Measurements from ENCODE around the gene CXorf49B.
"Not testable (repeated sequence)": the region's sequence is repeated elsewhere in the genome, so short reads cannot be mapped to it uniquely, and the experiment has no call there.

CXorf49B gene

DNA sequence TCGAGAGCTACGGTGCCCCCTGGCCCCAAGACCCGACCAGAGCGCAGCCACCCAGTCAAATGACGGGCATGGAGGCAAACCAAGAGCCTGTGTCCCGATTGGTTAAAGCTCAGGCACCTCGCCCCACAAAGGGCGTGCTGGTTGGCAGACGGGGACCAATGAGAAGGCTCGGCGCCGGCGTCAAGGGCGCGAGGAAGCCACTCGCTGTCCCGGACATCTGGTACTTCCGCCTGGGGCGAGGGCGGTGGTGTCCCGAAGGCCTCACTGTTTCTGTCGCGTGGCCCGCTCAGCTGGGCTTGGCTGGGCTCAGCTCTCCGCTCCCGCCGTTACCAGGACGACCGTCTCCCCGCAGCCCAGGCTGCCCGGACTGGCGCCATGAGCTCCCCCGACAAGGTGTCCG, at the start of gene CXorf49B:
TSS of gene CXorf49B (plus strand) at position 301 of the 400 bp plus-strand sequence. CDS start at position 376, 75 bp downstream.
- DNase-seq: not testable (repeated sequence)

DNA sequence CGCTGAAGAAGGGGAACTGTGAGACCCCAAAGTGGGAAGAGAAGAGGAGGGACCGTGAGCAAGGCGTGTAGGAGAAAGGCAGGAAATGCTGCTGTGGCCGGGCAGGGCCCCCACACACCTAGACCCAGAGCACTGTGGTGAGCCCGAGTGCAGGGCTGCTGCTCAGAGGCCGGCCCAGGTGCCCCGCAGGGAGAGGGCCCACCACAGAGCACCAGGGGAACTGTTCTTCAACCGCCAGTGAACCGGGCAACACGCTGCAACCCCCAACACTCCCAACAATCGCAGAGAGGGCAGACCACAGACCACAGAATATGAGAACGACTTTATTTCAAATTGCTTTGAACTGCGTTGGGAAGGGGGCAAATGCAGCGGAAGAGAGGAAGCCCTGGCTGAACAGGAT, 49.1 kb upstream of the CXorf49B start:
- not testable (repeated sequence) for DNase-seq

DNA sequence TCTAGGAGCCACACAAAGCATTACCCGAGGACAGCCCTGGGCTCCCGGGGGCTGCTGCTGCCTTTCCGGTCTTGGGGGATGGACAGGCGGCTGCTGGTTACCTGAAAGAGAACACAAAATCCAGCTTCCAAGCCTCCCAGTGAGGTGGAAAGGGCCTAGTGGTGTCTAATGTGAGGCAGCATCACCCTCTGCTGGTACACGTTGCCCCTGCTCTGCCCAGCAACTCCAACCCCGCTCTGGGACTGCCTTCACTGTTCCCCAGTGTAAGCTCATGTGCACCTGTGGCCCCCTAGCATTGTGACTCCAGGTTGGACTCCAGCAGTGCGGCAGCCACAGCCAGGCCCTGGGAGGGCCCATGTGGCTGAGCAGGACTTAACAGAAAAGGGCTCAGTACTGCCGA, 47.6 kb upstream of the CXorf49B start:
- not testable (repeated sequence) for DNase-seq

DNA sequence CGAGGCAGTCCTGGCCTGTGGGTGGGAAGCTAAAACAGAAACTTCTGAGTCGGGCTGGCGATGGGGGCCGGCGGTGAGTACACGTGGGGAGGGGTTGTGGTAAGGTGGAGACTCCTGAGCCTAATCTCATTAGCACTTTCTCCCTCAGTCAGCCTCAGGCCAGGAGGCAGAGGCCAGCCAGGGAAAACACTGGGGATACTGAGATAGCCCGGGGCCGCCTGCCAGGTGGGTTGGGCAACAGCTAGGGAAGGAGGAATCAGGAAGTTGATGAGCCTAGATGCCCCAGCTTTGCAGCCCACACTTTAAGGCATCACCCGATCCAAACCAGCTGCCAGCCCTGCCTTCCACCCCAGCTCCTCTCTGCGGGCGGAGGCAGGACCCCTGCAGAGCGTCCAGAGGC, 46.8 kb upstream of the CXorf49B start:
- not testable (repeated sequence) for DNase-seq

DNA sequence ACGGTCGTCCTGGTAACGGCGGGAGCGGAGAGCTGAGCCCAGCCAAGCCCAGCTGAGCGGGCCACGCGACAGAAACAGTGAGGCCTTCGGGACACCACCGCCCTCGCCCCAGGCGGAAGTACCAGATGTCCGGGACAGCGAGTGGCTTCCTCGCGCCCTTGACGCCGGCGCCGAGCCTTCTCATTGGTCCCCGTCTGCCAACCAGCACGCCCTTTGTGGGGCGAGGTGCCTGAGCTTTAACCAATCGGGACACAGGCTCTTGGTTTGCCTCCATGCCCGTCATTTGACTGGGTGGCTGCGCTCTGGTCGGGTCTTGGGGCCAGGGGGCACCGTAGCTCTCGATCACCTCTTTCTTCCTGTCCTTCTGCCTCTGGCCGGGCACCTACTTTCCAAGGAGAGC, 45.0 kb upstream of the CXorf49B start, which contains the start of gene CXorf49:
TSS of gene CXorf49 (minus strand) at position 101 of the 400 bp plus-strand sequence. CDS start 134 bp downstream, outside the sequence.
- not testable (repeated sequence) for DNase-seq

DNA sequence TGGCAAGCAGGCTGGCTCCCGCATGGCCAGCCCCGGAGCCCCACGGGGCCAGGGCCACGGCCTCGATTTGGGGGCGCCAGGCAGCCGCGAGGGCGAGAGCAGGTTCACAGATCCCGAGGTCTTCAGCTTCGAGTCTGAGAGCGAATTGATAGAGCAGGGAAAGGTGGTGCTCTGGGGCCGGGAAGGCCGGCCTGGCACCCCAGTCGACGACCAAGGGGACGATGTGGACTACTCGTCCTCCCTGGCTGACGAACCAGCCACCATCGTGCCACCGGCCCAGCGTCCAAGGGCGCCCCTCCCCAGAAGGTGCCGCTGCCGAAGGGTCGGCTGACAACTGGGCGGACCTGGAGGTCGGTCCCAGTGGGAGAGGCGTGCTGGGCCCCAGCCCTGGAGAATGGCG, 44.0 kb upstream of the CXorf49B start:
- DNase-seq: not testable (repeated sequence)

DNA sequence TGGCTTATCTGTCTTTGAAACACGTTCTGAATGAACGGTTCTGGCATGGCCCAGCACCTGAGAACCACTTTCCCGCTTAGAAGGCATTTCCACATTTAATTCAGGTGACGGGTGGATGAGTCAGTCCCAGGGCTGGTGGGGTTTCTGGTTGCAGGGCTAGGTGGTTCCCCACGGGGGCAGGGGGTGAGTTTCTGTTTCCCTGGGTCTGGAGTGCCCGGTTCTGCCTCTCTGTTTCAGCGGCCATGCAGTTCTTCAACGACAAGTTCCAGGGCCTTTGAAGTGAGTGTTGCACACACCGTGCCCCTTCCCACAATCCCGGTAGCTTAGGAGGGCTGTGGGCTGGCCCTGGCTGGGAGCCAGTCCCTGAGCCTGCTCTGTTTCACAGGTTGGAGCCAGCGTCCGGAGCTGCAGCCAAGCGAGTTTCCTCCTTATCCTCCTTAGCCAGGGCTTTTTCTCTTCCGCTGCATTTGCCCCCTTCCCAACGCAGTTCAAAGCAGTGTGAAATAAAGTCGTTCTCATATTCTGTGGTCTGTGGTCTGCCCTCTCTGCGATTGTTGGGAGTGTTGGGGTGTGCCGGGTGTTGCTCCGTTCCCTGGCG, 42.8 kb upstream of the CXorf49B start:
- DNase-seq: not testable (repeated sequence)

DNA sequence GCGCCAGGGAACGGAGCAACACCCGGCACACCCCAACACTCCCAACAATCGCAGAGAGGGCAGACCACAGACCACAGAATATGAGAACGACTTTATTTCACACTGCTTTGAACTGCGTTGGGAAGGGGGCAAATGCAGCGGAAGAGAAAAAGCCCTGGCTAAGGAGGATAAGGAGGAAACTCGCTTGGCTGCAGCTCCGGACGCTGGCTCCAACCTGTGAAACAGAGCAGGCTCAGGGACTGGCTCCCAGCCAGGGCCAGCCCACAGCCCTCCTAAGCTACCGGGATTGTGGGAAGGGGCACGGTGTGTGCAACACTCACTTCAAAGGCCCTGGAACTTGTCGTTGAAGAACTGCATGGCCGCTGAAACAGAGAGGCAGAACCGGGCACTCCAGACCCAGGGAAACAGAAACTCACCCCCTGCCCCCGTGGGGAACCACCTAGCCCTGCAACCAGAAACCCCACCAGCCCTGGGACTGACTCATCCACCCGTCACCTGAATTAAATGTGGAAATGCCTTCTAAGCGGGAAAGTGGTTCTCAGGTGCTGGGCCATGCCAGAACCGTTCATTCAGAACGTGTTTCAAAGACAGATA, 2.4 kb upstream of the CXorf49B start:
- not testable (repeated sequence) for DNase-seq

DNA sequence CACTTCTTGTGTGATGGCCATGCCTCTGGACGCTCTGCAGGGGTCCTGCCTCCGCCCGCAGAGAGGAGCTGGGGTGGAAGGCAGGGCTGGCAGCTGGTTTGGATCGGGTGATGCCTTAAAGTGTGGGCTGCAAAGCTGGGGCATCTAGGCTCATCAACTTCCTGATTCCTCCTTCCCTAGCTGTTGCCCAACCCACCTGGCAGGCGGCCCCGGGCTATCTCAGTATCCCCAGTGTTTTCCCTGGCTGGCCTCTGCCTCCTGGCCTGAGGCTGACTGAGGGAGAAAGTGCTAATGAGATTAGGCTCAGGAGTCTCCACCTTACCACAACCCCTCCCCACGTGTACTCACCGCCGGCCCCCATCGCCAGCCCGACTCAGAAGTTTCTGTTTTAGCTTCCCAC, 1.7 kb downstream of the CXorf49B start:
- not testable (repeated sequence) for DNase-seq

DNA sequence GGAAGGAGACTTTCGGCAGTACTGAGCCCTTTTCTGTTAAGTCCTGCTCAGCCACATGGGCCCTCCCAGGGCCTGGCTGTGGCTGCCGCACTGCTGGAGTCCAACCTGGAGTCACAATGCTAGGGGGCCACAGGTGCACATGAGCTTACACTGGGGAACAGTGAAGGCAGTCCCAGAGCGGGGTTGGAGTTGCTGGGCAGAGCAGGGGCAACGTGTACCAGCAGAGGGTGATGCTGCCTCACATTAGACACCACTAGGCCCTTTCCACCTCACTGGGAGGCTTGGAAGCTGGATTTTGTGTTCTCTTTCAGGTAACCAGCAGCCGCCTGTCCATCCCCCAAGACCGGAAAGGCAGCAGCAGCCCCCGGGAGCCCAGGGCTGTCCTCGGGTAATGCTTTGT, 2.5 kb downstream of the CXorf49B start:
- DNase-seq: not testable (repeated sequence)

DNA sequence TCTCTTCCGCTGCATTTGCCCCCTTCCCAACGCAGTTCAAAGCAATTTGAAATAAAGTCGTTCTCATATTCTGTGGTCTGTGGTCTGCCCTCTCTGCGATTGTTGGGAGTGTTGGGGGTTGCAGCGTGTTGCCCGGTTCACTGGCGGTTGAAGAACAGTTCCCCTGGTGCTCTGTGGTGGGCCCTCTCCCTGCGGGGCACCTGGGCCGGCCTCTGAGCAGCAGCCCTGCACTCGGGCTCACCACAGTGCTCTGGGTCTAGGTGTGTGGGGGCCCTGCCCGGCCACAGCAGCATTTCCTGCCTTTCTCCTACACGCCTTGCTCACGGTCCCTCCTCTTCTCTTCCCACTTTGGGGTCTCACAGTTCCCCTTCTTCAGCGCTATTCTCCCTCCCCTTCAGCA, 4.0 kb downstream of the CXorf49B start:
- DNase-seq: not testable (repeated sequence)

DNA sequence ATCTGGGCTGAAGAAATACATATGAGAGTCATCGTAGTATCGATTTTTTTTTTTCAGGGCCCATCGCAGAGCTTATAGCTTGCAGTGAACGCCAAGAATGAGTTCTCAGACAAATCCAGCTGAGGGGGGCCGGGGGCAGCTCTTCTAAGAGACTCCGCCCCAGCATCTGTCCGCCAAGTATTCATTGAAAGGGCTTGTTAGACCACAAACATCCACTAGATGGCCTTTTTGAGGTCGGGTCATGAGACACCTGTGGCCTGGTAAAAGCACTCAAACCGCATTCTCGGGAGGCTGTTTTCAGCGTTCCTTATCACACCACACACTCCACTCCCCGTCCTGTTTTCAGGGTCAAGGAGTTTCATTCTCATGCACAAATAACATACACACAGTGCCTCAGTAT, 15.2 kb downstream of the CXorf49B start:
- not testable (repeated sequence) for DNase-seq

DNA sequence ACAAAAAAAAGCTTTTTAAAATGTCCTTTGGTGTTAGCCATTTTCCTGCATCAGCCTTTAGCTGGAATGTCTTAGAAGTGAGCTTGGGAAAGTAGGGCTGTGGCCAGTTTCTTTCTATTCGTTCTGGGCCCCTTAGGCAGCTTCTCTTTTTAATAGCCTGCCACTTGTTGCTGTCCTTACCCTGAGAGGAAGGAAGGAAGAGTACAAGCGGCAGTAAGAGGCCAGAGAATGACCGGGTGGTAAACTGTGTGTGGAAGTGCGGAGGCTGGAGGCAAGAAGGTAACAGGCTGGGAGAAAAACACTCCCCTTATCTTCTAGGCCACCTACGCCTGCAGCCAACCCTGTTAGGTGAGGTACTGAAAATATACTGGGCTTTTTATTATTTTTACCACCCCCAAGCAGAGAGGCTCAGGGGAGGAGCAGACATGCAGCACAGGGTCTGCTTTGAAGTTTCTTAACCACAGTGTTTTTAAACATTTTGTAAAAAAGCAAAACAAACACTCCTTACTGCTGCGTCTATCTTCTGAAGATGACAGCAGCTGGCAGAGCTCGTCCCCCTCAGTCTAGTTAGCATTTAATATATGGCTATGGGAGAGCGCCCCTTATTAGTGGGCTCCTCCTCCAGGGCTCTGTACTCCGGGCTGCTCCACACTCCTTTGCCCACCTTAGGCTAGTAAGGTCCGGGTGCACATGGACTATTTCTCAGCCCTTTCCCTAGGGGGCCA, 19.2 kb downstream of the CXorf49B start:
- DNase-seq: not testable (repeated sequence)

DNA sequence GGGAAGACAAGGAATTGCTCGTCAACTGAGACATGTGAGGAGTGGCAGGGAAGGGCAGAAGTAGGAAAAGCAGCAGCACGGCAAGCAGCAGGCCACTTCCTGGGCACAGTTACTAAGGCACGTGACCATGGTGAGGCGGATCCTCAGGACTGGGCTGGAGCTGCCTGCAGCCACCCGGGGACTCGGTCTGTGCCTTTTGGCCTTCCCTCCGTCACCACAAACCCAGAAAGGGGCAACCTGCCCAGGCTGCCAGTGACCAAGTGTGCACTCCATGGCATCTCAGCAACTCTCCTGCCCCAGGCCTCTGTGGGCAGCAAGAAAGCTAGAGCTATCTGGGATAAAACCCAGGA, 19.8 kb downstream of the CXorf49B start:
- not testable (repeated sequence) for DNase-seq

DNA sequence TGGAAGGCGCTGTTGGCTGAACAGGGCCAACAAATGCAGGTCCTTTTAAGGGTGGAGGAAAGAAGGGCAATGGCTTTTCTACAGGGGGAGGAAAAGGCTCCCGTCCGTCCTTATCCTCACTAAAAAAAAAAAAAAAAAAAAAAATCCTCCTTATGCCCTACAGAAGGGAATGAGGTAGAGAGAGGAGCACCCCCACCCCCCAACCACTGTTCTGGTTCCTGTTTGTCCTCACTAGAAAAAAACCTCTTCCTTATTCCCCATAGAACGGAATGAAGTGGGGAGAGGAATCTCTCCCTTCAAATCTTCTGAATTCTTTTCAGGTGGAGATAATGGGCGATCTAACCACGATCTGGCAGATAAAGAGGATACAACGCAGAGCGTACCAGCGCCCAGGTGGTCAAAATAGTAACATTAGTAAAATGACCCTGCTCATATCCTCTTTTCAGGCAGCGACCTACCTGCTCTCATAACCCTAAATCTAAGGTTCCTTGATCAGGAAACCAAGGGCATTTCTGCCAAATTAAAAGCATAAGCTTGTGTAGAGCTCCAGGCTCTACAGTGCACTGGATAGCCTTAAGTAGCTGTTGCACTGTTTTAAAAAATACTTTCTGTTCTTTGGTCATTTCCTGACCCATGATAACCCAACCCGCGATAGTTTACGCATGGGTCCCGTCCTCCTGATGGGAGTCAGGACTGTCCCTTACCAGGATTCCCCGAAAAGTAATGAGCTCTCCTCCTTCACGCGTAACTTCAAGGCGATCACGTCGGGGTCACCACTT, 20.6 kb downstream of the CXorf49B start:
- not testable (repeated sequence) for DNase-seq

DNA sequence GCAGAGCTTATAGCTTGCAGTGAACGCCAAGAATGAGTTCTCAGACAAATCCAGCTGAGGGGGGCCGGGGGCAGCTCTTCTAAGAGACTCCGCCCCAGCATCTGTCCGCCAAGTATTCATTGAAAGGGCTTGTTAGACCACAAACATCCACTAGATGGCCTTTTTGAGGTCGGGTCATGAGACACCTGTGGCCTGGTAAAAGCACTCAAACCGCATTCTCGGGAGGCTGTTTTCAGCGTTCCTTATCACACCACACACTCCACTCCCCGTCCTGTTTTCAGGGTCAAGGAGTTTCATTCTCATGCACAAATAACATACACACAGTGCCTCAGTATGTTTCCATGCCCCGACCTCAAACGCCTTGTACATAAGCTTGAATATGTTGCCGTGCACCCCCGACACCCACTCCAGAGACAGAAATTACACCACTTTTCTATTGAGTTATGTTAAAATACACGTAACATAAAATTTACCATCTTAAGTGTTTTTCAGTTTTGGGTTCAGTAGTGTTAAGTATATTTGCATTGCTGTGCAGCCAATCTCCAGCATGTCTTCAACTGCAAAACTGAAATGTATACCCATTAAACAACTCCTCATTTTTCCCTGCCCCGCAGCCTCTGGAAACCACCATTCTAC, 21.3 kb downstream of the CXorf49B start:
- DNase-seq: not testable (repeated sequence)

DNA sequence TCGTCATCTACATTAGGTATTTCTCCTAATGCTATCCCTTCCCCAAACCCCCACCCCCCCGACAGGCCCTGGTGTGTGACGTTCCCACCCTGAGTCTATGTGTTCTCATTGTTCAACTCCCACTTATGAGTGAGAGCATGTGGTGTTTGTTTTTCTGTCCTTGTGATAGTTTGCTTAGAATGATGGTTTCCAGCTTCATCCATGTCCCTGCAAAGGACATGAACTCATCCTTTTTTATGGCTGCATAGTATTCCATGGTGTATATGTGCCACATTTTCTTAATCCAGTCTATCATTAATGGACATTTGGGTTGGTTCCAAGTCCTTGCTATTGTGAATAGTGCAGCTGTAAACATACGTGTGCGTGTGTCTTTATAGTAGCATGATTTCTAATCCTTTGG, 43.3 kb downstream of the CXorf49B start:
- DNase-seq: not testable (repeated sequence)

DNA sequence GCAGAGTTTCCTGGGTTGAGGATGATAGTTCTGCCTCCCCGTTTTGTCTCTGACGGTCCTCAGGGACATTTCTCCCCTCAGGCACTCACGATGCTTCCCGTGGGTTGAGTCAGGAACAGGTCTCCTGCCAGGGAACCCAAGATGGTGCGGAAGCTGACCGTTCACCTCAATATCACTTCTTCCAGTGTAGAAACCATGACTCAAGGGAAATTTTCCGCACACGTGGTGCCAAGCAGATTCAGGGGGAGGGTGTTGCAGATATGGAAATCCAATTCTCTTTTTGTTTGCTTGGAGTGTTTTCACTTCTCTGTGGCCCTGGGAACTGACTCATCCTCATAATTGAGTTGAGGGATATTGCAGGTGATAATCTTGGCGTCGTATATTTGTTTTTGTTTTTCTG, 46.7 kb downstream of the CXorf49B start:
- no peak for DNase-seq

DNA sequence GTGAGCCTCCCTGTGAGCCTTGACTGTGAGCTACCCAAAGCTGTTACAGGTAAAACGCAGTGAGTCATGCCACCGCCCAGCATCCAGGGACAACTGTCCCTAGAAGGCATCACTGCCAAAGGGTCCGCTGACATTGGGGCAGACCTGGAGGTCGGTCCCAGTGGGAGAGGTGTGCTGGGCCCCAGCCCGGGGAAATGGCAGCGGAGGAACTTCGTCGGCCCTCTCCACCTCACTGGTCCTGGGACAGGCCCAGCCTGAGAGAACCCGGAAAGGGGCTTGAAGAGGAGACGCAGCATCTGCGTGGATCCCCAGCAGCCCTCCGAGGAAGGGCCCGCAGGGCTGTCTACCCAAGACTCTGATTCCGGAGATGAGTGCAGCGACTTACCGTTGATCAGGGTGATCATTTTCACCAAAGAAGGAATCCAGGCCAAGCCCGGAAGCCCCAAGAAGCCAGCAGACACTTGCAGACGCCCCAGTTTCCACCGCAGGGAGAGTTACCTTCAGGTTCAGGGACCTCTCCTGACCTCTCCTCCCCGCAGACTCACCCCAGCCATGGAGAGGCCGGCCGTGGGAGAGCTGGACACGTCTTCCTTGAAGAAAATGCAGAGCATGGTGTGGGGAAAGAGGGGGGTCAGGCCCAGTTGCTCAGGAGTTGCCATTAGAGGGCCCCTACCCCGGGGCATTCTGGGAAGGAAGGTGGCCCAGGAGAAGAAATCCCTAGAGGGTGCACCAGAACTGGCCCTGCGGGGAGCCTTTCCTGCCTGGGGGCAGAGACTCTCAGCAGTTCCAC, 51.2 kb downstream of the CXorf49B start:
- no peak for DNase-seq

DNA sequence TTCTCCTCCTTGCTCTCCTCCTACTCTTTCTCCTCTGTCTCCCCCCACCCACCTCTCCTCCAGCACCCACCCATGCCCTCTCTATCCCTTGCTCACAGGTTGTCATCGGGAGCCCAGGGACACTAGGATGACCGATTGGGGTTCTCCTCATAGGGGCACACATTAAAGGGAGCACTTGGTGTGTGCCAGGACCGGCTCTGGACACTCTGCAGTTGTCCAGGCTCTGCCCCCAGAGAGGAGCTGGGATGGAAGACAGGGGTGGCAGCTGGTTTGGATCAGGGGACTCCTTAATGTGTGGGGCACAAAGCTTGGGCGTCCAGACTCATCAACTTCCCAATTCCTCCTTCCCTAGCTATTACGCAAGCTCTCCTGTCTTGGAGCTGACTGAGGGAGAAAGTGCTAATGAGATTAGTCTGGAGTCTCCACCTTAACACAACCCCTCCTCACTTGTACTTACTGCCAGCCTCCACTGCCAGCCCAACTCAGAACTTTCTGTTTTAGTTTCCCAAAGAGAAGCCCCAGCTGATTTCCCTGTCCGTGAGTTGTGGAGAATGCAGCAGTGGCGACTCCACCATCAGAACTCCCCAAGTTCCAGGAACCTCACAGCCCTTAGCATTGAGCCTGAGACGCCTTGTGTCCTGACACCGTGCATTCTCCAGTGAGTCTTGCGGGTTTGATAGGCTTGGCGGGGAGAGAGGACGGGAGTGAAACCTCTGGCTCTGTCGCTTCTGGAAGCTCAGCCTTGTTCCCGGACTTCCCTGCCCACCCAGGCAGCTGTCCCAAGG, 52.2 kb downstream of the CXorf49B start:
- DNase-seq: no peak

DNA sequence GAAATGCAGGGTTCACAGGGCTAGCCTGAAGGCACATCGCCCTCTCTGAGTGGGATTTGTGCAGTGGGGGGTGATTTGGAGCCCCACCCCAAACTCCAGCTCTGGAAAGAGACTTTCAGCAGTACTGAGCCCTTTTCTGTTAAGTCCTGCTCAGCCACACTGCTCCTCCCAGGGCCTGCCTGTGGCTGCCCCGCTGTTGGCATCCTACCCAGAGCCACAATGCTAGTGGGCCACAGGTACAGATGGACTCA, 52.7 kb downstream of the CXorf49B start:
- DNase-seq: no peak
